Posterior vena cava (tissue), 2 donors: ENCODE measurements around the gene ABCB9. TPM values are rescaled to one million over a fixed set of nuclear protein-coding genes. Genes with fewer than 3 reads are reported as not detected.

Experiments used
- microRNA-seq, 2 donors: library from miRNA; unstranded; fragments of <30 nt; microRNA quantifications; one replicate each; pipeline ENCODE4 v1.2.0, GENCODE V29; 2020 to 2021; ENCODE audit warnings: borderline microRNAs expressed in 2 of 2
- total RNA-seq, 2 donors: library from RNA; stranded (reverse); fragmentation: NEBNext Ultra II Directional; extraction: Animal tissue kit (Norgen Biotek cat#: 25700); gene quantifications; one replicate each; pipeline ENCODE4 v1.2.1, GENCODE V29; 2021
- donor health status: DM: yes; HTN: yes; CAD: no.
- donor health status: DM: yes; HTN: yes; CAD: no.

The ABCB9 gene
- total RNA-seq, 2 donors from 2014 or later: 3.4 to 5.3 TPM

Small RNA genes within 50 kb of the gene (microRNA-seq; reads per million reads assigned to microRNA genes)
- 0 reads per million in 2 donors for gene MIR4304

Other genes starting within 250 kb of the ABCB9 start
- gene HCAR3, start 249.7 kb downstream of the ABCB9 start, total RNA-seq: under 1 TPM; 0.14 to 0.37 TPM
- 1 to 10 TPM in 1 of 2 donors, under 1 TPM in 1; 0.52 to 3.3 TPM for gene HCAR1, start 235.6 kb downstream of the ABCB9 start, total RNA-seq
- 10 to 100 TPM; 32.6 to 32.8 TPM for gene DENR, start 213.6 kb downstream of the ABCB9 start, total RNA-seq
- gene CCDC62, start 191.9 kb downstream of the ABCB9 start, total RNA-seq: under 1 TPM; 0.46 to 0.52 TPM
- 10 to 100 TPM; 12.8 to 19.3 TPM for gene HIP1R, start 131.0 kb downstream of the ABCB9 start, total RNA-seq
- gene VPS37B, start 70.3 kb downstream of the ABCB9 start, total RNA-seq: 10 to 100 TPM; 18.3 to 22.3 TPM
- gene OGFOD2, start 8.8 kb upstream of the ABCB9 start, total RNA-seq: 1 to 10 TPM; 7.6 to 9.6 TPM
- gene ARL6IP4, start 14.2 kb upstream of the ABCB9 start, total RNA-seq: 100 to 1,000 TPM; 125 to 132 TPM
- 10 to 100 TPM; 17.2 to 24.7 TPM for gene PITPNM2, start 184.6 kb upstream of the ABCB9 start, total RNA-seq